PFSK-1 (cell line): Measurements from ENCODE around the gene DNAH14.

Experiments used
- FOXP2 ChIP-seq: optimal IDR thresholded peaks from 2 replicates; pipeline ENCODE3; 2011; ENCODE audit warnings: borderline replicate concordance, control low read depth, inconsistent platforms; ENCODE audit not compliant: insufficient read depth; ENCODE audit errors: extremely low read length, extremely low read depth
- POLR2AphosphoS5 ChIP-seq: IDR thresholded peaks from 2 replicates; pipeline ENCODE4 v1.6.1; 2012; ENCODE audit warnings: low read depth, mild to moderate bottlenecking, control low read depth, low read length, moderate library complexity
- REST ChIP-seq, 2 experiments: IDR thresholded peaks; 2 replicates each; pipeline versions ENCODE4 v1.6.1 to v1.8.0; 2011 to 2012; ENCODE audit warnings: low read depth in 2 of 2, low read length in 2 of 2, control low read depth in 1 of 2, inconsistent platforms in 1 of 2, mild to moderate bottlenecking in 1 of 2, moderate library complexity in 1 of 2; ENCODE audit not compliant: insufficient read depth in 1 of 2
- SIN3A ChIP-seq: IDR thresholded peaks from 2 replicates; pipeline ENCODE4 v1.6.1; 2012; ENCODE audit warnings: mild to moderate bottlenecking, low read length, moderate library complexity, borderline replicate concordance; ENCODE audit not compliant: insufficient read depth
- TAF1 ChIP-seq: IDR thresholded peaks from 2 replicates; pipeline ENCODE4 v1.6.1; 2012; ENCODE audit warnings: low read length, control low read depth, borderline replicate concordance; ENCODE audit not compliant: insufficient read depth

DNAH14 gene

GRCh38 chr1:224898937-224899336 lies 30.5 kb upstream of the DNAH14 start:
- TF ChIP-seq FOXP2 (no peak), TAF1 (no peak), POLR2AphosphoS5 (no peak)

GRCh38 chr1:224900062-224900630 lies 29.3 kb upstream of the DNAH14 start:
- TF ChIP-seq TAF1 (no peak), SIN3A (no peak), FOXP2 (no peak), POLR2AphosphoS5 (no peak), REST (IDR thresholded peaks at IDR 0.05; ENCODE audit: insufficient read depth in 1 of 2, low read depth in 2 of 2, low read length in 2 of 2) (no peak)

- TF ChIP-seq FOXP2 (no peak), TAF1 (no peak), POLR2AphosphoS5 (no peak), SIN3A (no peak), REST (IDR thresholded peaks at IDR 0.05; ENCODE audit: insufficient read depth in 1 of 2, low read depth in 2 of 2, low read length in 2 of 2) (no peak)
These were observed 28.2 kb upstream of the DNAH14 start for GRCh38 chr1:224901087-224901810.

- TF ChIP-seq POLR2AphosphoS5 (no peak), TAF1 (no peak), REST (IDR thresholded peaks at IDR 0.05; ENCODE audit: insufficient read depth in 1 of 2, low read depth in 2 of 2, low read length in 2 of 2) (no peak), FOXP2 (no peak), SIN3A (no peak)
These were observed 25.5 kb upstream of the DNAH14 start for GRCh38 chr1:224903955-224904354.

- TF ChIP-seq POLR2AphosphoS5 (no peak), TAF1 (no peak), REST (IDR thresholded peaks at IDR 0.05; ENCODE audit: insufficient read depth in 1 of 2, low read depth in 2 of 2, low read length in 2 of 2) (no peak), SIN3A (no peak), FOXP2 (no peak)
These were observed 23.1 kb upstream of the DNAH14 start for GRCh38 chr1:224906340-224906739.
